ENCODE data around the gene SPATA31C2.

DNA sequence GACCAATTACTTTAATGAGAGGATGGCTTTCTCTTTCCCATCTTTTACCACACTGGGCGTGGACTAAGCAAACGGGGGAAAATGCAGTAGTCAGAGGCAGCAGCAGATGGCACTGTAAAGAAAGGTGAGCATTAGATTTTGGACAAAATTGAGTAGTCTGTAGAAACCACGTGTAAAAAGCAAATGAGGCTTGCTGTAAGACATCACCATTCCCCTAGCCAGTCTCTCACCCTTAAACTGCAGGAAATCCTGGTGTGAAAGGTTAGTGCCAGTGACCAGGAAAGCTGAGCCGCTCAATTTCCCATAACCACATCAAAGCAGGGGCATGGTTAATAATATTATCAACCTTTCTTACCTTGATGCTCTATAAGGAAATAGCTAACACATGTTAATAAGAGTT lies 31.8 kb downstream of the SPATA31C2 start:
- TF ChIP-seq ZNF274 (IDR thresholded peaks at IDR 0.05; ENCODE audit: low read depth, low read length), result no peak
- no peak for TF ChIP-seq YY1 (IDR thresholded peaks at IDR 0.05; ENCODE audit: insufficient read depth, insufficient read length)
- TF ChIP-seq SUZ12 (IDR thresholded peaks at IDR 0.05; ENCODE audit: extremely low read depth, insufficient read depth, insufficient read length), result no peak
